Right ventricle myocardium superior (tissue), 1 donor: ENCODE measurements around the gene MYO7A. TPM values are rescaled to one million over a fixed set of nuclear protein-coding genes. Genes with fewer than 3 reads are reported as not detected.

Experiments used
- ATAC-seq: fragments of 200-7000 bp; cut with Tn5 transposase; one replicate; pipeline ENCODE4 v1.9.1; 2020; ENCODE audit warnings: mild to moderate bottlenecking; ENCODE audit not compliant: poor library complexity
- DNase-seq: peaks from one replicate; pipeline ENCODE4 v3.0.0-alpha.2; 2020
- intact Hi-C: fragments of 100-400 bp; cut with DNase I; formaldehyde crosslinking; loops from one replicate; pipeline ENCODE4 v1.11.2; 2022
- total RNA-seq: library from RNA; stranded (reverse); fragmentation: NEBNext Ultra II Directional; extraction: Animal tissue kit (Norgen Biotek cat#: 25700); gene quantifications from one replicate; pipeline ENCODE4 v1.2.1, GENCODE V29; 2021
- donor health status: DM: no; HTN: yes; CAD: no; lungs with severe emphysema.

Gene MYO7A
- total RNA-seq, 1 donor from 2014 or later: 4.4 TPM

DNA sequence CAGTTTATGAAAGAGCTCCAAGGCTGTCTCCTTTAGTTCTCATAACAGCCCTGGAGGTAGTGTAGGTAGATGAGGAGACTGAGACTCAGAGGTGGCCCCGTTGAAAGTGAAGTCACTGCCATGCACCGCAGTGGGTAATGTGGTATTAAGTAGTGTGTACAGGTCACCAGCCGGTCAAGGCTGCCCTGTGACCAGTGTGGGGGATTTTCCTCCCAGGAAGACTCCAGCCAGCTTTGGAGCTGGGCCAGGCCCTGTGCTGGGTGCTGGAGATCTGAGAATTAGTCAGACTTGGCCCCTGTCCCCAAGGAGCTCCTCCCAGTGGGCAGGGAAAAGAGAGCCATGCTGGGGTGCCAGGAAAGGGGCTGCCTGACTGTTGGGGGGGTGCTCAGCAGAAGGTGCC, 20.1 kb upstream of the MYO7A start:
- ATAC-seq (peak; percentile 38), DNase-seq (no peak)
- intact Hi-C loops: no loop called here

- ATAC-seq (no peak), DNase-seq (no peak)
- intact Hi-C loops: no loop called here
Observed at GRCh38 chr11:77108436-77108835, 19.6 kb upstream of the MYO7A start.

GRCh38 chr11:77109236-77110019, 18.6 kb upstream of the MYO7A start:
- no peak for DNase-seq
- ATAC-seq: no peak
- intact Hi-C loops: no loop called here

DNA sequence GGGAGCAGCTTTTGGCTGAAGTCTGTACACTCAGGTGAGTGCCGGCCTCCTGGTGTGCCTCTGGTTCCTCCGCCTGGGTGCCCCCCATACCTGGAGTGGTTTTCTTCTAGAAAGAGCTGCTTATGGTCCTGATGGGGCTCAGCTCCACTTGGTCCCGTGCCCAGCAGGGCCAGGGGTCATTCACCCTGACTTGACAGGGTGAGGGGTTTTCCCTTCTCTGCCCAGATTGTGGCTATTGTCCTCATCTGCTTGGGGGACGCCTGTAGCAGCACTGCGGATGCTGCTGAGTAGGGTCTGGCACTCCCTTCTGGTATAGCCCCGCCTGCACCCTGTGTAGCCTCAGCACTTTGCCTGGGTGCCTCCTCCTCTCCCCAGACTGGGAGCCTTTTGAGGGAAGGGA, 17.2 kb upstream of the MYO7A start:
- DNase-seq: peak; percentile 8
- ATAC-seq: no peak
- intact Hi-C loops: no loop called here

DNA sequence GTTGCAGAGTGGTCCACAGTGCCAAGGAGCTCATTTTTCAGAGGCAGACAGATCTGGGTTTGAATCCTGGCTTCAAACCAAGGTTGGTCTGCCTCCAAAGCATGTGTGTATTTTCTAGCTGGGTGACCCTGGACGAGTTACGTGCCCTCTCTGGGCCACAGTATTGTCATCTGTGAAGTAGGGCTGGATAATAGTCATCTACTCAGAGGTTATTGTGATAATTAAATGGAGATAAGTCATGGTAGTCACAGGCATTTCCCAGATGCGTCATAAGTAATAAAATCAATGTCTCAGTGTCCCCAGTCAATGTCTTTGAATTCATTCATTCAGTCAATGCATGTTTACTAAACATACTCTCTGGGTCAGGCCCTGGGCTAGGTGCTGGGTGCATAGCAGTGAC, 16.8 kb upstream of the MYO7A start:
- no peak for DNase-seq
- intact Hi-C loops: no loop called here
- ATAC-seq: no peak

DNA sequence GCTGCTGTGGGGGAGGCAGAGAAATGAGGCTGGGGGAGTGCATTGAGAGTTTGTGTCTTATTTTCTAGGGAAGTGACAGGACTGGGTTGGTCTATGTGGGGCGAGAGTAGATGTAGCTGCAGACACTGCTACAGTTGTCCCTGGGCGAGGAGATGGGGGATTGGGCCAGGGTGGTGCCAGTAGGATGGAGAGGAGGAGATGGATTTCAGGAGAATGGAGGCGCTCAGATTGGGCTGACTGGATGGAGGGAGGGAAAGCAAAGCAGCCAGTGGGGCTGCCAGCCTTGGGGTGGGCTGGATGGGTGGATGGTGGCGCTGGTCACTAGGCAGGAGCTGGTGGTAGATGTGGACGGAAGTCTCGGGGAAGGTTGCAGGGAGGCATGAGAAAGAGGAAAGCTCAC, 16.1 kb upstream of the MYO7A start:
- no peak for ATAC-seq
- intact Hi-C loops: no loop called here
- DNase-seq: no peak

GRCh38 chr11:77112641-77113381, 15.2 kb upstream of the MYO7A start:
- ATAC-seq (no peak), DNase-seq (peak; percentile 36)
- intact Hi-C loops: no loop called here

GRCh38 chr11:77113382-77114088, 14.5 kb upstream of the MYO7A start:
- ATAC-seq: no peak
- intact Hi-C loops: no loop called here
- DNase-seq: peak; percentile 48

DNA sequence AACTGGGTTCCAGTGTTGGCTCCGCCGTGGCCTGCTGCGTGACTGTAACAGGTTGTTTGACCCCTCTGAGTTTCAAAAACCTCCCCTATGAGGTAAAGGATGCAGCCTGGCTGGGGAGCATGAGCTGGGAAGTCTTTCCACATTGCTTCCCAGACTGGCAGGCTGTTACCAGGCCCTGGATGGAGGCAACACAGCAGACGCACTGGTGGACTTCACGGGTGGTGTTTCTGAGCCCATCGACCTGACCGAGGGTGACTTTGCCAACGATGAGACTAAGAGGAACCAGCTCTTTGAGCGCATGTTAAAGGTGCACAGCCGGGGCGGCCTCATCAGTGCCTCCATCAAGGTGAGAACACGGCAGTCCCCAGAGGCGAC, 14.0 kb upstream of the MYO7A start:
- intact Hi-C loops: no loop called here
- ATAC-seq (no peak), DNase-seq (peak; percentile 32)

GRCh38 chr11:77115181-77115611, 12.8 kb upstream of the MYO7A start:
- intact Hi-C loops: no loop called here
- ATAC-seq: no peak
- DNase-seq: peak; percentile 33

GRCh38 chr11:77115956-77116355, 12.1 kb upstream of the MYO7A start:
- intact Hi-C loops: no loop called here
- ATAC-seq: no peak

GRCh38 chr11:77117492-77117891, 10.6 kb upstream of the MYO7A start:
- DNase-seq (peak; percentile 21), ATAC-seq (no peak)
- intact Hi-C loops: no loop called here

More at GRCh38 chr11:77115956-77116355, 12.1 kb upstream of the MYO7A start:
- peak; percentile 33 for DNase-seq

GRCh38 chr11:77118086-77118485, 10.0 kb upstream of the MYO7A start:
- DNase-seq: peak; percentile 34
- intact Hi-C loops: no loop called here
- ATAC-seq: no peak

DNA sequence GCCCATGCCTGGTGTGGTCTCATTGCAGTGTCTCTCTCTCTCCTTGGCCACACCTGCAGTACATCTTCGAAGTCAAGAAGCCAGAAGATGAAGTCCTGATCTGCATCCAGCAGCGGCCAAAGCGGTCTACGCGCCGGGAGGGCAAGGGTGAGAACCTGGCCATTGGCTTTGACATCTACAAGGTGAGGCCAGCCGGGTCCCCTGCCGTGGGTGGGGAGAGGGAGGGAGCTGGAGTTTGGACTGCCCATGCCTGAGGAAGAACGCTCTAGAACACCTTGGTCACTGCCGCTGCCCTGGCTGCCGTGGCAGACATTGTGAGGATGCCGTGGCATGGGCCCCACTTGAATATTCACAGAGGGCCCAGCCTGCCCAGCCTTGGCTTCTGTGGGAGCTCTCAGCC, 9.1 kb upstream of the MYO7A start:
- intact Hi-C loops: no loop called here
- ATAC-seq (no peak), DNase-seq (peak; percentile 32)

GRCh38 chr11:77119531-77119936, 8.5 kb upstream of the MYO7A start:
- intact Hi-C loops: no loop called here
- DNase-seq (peak; percentile 45), ATAC-seq (peak; percentile 62)

- DNase-seq (peak; percentile 35), ATAC-seq (no peak)
- intact Hi-C loops: no loop called here
Observed at GRCh38 chr11:77120571-77120970, 7.5 kb upstream of the MYO7A start.

DNA sequence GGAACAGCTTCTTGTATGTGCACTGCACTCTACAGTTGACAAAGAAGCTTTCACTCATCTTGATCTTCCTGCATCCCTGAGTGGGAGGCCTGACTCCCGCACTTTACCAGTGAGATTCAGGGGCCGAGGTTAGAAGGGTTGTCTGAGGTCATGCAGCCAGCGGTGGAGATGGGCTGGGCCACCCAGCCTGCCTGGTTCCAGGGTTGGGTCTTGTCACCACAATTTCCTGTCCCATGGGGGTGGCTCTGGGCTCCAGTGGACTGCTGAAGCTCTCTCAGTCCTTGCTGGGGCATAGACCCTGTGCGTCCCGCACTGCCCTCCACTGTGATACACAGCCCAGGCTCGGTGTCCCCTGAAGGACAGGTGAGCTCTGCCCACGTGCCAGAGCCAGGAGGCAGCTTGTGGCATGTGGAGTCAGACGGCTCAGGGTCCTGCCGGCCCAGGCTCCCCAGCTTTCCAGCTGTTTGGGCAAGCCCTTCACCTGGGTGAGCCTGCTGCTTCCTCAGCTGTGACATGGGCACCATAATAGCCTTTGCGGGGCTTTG, 6.9 kb upstream of the MYO7A start:
- DNase-seq (peak; percentile 36), ATAC-seq (no peak)
- intact Hi-C loops: no loop called here

GRCh38 chr11:77121876-77122575, 6.0 kb upstream of the MYO7A start:
- no peak for ATAC-seq
- intact Hi-C loops: no loop called here
- DNase-seq: peak; percentile 24
